K562 (cell line): ENCODE measurements around the gene KHDRBS2. TPM values are rescaled to one million over a fixed set of nuclear protein-coding genes. Genes with fewer than 3 reads are reported as not detected.

Experiments used
- ATAC-seq: fragments of 200-7000 bp; cut with Tn5 transposase; 3 replicates; pipeline ENCODE4 v1.9.1; 2020; ENCODE audit warnings: moderate library complexity
- BruUV-seq: library from RNA; stranded (reverse); fragments of 400-500 nt; replicated peaks from 2 replicates; lab custom pipeline; 2021; lab: Mats Ljungman, UMichigan
- CTCF ChIA-PET: fragments of 300-600 bp; formaldehyde crosslinking; extraction: SDS; loops from one replicate; lab custom pipeline; 2021; ENCODE audit warnings: low intra/inter-chr PET ratio; lab: Yijun Ruan, JAX
- POLR2A ChIA-PET: fragments of 300-600, 350-650 bp; sonication (Branson Sonifier 250); formaldehyde crosslinking; extraction: SDS; loops from one replicate; lab custom pipeline; 2021; ENCODE audit warnings: antibody characterized with exemption, inconsistent platforms; lab: Yijun Ruan, JAX
- DNase-seq, 4 experiments: peaks; one replicate each; pipeline versions ENCODE4 v3.0.0 to v3.0.0-alpha.2; 2011 to 2018; ENCODE audit warnings: low spot score in 3 of 4, mixed read lengths in 3 of 4; ENCODE audit errors: extremely low read depth in 1 of 4
- FAIRE-seq: peaks from 2 replicates; lab custom pipeline; 2011; peaks lifted over from hg19 to GRCh38; lab: Jason Lieb, UNC
- H2AFZ ChIP-seq: 2 replicates; pipeline ENCODE4 v1.6.0; 2011; ENCODE audit warnings: low read depth, low read length, control low read depth, inconsistent platforms
- H3K27ac ChIP-seq: fragments of 200-600 bp; 3 replicates; pipeline ENCODE4 v1.8.0; 2011; ENCODE audit warnings: low read depth, mild to moderate bottlenecking, control low read depth, inconsistent platforms, low read length, moderate library complexity, mixed read lengths; ENCODE audit errors: extremely low read depth
- H3K27me3 ChIP-seq, 2 experiments: fragments of 300-600 bp in 1 of 2; 2 replicates in 1 of 2; 3 replicates in 1 of 2; pipeline versions ENCODE4 v1.6.0 to v1.8.0; 2011; ENCODE audit warnings: inconsistent platforms in 2 of 2, low read length in 2 of 2, mild to moderate bottlenecking in 1 of 2, mixed read lengths in 1 of 2, moderate library complexity in 1 of 2; ENCODE audit not compliant: control insufficient read depth in 2 of 2, insufficient read depth in 2 of 2
- H3K36me3 ChIP-seq: fragments of 300-600 bp; 3 replicates; pipeline ENCODE4 v1.8.0; 2011; ENCODE audit warnings: mild to moderate bottlenecking, low read length, inconsistent platforms; ENCODE audit not compliant: control insufficient read depth, insufficient read depth
- H3K4me1 ChIP-seq, 2 experiments: fragments of 200-600 bp in 1 of 2; replicated peaks in 1 of 2; 2 replicates in 1 of 2; 3 replicates in 1 of 2; pipeline versions ENCODE4 v1.5.1 to v1.8.0; 2011; ENCODE audit warnings: inconsistent platforms in 2 of 2, low read length in 2 of 2, mild to moderate bottlenecking in 1 of 2, mixed read lengths in 1 of 2, moderate library complexity in 1 of 2; ENCODE audit not compliant: control insufficient read depth in 2 of 2, insufficient read depth in 2 of 2
- H3K4me2 ChIP-seq: 2 replicates; pipeline ENCODE4 v1.6.1; 2011; ENCODE audit warnings: low read length, control low read depth, inconsistent platforms, mixed read lengths; ENCODE audit not compliant: insufficient read depth
- H3K4me3 ChIP-seq: fragments of 200-600 bp; sonication (generic), shearing (Covaris generic); 2 replicates; pipeline ENCODE4 v1.5.1; 2016; ENCODE audit warnings: control low read depth, inconsistent platforms
- H3K79me2 ChIP-seq: fragments of 200-600 bp; 3 replicates; pipeline ENCODE4 v1.8.0; 2011; ENCODE audit warnings: low read length, inconsistent platforms; ENCODE audit not compliant: control insufficient read depth, insufficient read depth
- H3K9ac ChIP-seq, 2 experiments: 2 replicates each; pipeline versions ENCODE4 v1.6.0 to v1.6.1; 2011; ENCODE audit warnings: low read depth in 2 of 2, low read length in 2 of 2, control low read depth in 1 of 2, inconsistent platforms in 1 of 2, mild to moderate bottlenecking in 1 of 2, mixed read lengths in 1 of 2; ENCODE audit not compliant: insufficient read depth in 1 of 2
- H3K9me1 ChIP-seq: one replicate; pipeline ENCODE4 v1.6.0; 2011; ENCODE audit warnings: inconsistent platforms, mild to moderate bottlenecking, low read length, moderate library complexity; ENCODE audit not compliant: control insufficient read depth, insufficient read depth
- H3K9me3 ChIP-seq: replicated peaks from 2 replicates; pipeline ENCODE4 v1.5.1; 2011; ENCODE audit warnings: low read depth, low read length, inconsistent platforms; ENCODE audit not compliant: control insufficient read depth, insufficient read depth
- H4K20me1 ChIP-seq: replicated peaks from 2 replicates; pipeline ENCODE4 v1.6.1; 2011; ENCODE audit warnings: low read length, inconsistent platforms, mixed read lengths; ENCODE audit not compliant: control insufficient read depth, insufficient read depth
- CBX2 ChIP-seq: fragments of 200-600 bp; sonication (generic); IDR thresholded peaks from one replicate; pipeline ENCODE4 v1.6.1; 2012; ENCODE audit warnings: mild to moderate bottlenecking, low read length, inconsistent platforms; ENCODE audit not compliant: insufficient read depth, poor library complexity, severe bottlenecking
- CC2D1A ChIP-seq: fragments of 450-650 bp; IDR thresholded peaks from 2 replicates; pipeline ENCODE4 v1.6.1; 2017; ENCODE audit warnings: mild to moderate bottlenecking
- NFE2L1 ChIP-seq: fragments of 450-650 bp; IDR thresholded peaks from 2 replicates; pipeline ENCODE4 v1.6.1; 2016; ENCODE audit warnings: missing genetic modification characterization, low read depth, mild to moderate bottlenecking, missing compliant biosample characterization, moderate library complexity, borderline replicate concordance
- RBM22 ChIP-seq: fragments of 200-400 bp; formaldehyde crosslinking; IDR thresholded peaks from 2 replicates; pipeline ENCODE4 v1.6.1; 2018; ENCODE audit warnings: low read length, low read depth; ENCODE audit not compliant: poor library complexity, severe bottlenecking
- RHOXF2B ChIP-seq: fragments of 250-450 bp; sonication (Bioruptor Pico); conservative IDR thresholded peaks from 2 replicates; pipeline ENCODE4 v1.5.1; 2021
- TRIM28 ChIP-seq: fragments of 450-650 bp; IDR thresholded peaks from 2 replicates; pipeline ENCODE4 v1.6.1; 2017
- ZNF12 ChIP-seq: sonication (generic); formaldehyde crosslinking; IDR thresholded peaks from 2 replicates; pipeline ENCODE4 v1.4.0; 2020; ENCODE audit warnings: mild to moderate bottlenecking, missing genetic modification reagents
- WGBS: fragments of 100-300 bp; shearing (Covaris generic); methylation state at CpG from one replicate; pipeline ENCODE4 v1.1.6; 2016; ENCODE audit warnings: low coverage, mixed read lengths; ENCODE audit not compliant: insufficient coverage; ENCODE audit errors: missing lambda C conversion rate; 5-methylcytosine and 5-hydroxymethylcytosine counted together
- in situ Hi-C: fragments of 300-500 bp; cut with MboI; formaldehyde crosslinking; loops from 4 replicates; pipeline ENCODE4 v1.15.0; 2018; ENCODE audit warnings: inconsistent platforms, mixed read lengths
- intact Hi-C: fragments of 100-400 bp; cut with micrococcal nuclease; formaldehyde crosslinking; loops from 2 replicates; pipeline ENCODE4 v1.14.2; 2022
- polyA plus RNA-seq, 8 experiments: library from polyadenylated mRNA; depleted of rRNA in 4 of 8; stranded (reverse) in 5 of 8; unstranded in 3 of 8; fragments of >200 nt; fragmentation: Nextera tagmentation in 2 of 8; fragmentation: Illumina TruSeq in 1 of 8; extraction: Ambion mirVana in 2 of 8; extraction: Trizol in 1 of 8; gene quantifications; 2 replicates each; pipeline versions ENCODE4 v1.2.1 to v1.2.3, GENCODE V29; 2011 to 2014; ENCODE audit warnings: inconsistent platforms in 1 of 8, missing spikeins in 1 of 8
- total RNA-seq, 7 experiments: library from RNA; depleted of rRNA in 6 of 7; stranded (reverse); fragments of >200 nt in 6 of 7; fragmentation: Illumina TruSeq in 2 of 7; extraction: Trizol in 2 of 7; gene quantifications; 2 replicates each; pipeline versions ENCODE4 v1.2.1 to v1.2.3, GENCODE V29; 2011 to 2021; ENCODE audit warnings: low replicate concordance in 1 of 7
- TF ChIP-seq, protein P1 (sequence below): fragments of 250-450 bp; sonication (Bioruptor Pico); IDR thresholded peaks from 2 replicates; pipeline ENCODE4 v1.5.0; 2020; ENCODE audit warnings: mild to moderate bottlenecking

KHDRBS2 gene
- total and polyA plus RNA-seq, 9 of the 15 experiments (the other 6 are each of a cell fraction or from before 2014, with no cell fraction given) = not detected

DNA sequence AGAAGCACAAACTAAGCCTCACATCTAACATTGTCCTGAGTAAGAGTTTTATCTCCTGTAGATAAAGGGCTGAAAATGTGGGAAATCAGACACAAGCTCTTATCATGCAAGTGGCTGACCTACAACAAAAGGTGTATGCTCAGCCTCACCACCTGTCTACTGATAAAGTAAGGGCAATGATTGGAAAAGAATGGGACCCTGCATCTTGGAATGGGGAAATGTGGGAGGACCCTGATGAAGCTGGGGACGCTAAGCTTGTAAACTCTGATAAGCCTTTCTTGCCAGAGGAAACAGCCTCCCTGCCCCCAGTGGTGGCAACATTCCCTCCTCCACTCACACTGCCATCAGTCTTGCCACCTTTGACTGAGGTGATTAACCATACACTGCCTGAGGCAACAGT is 166.6 kb downstream of the KHDRBS2 start:
- H3K4me1 ChIP-seq = no peaks in the 10 kb centered on the region
- H3K27ac ChIP-seq = no peak overlapping the region
- no peaks in the 10 kb centered on the region for H3K79me2 ChIP-seq
- ATAC-seq (no peak), DNase-seq (no peak), FAIRE-seq (no peak)
- CTCF ChIA-PET = no interaction called here
- no TSS peak for BruUV-seq
- H4K20me1 ChIP-seq = no peaks in the 10 kb centered on the region
- no peak for TF ChIP-seq NFE2L1 (tag)
- TF ChIP-seq ZNF12 (CRISPR knock-in tag) = no peak
- TF ChIP-seq, protein P1, sequence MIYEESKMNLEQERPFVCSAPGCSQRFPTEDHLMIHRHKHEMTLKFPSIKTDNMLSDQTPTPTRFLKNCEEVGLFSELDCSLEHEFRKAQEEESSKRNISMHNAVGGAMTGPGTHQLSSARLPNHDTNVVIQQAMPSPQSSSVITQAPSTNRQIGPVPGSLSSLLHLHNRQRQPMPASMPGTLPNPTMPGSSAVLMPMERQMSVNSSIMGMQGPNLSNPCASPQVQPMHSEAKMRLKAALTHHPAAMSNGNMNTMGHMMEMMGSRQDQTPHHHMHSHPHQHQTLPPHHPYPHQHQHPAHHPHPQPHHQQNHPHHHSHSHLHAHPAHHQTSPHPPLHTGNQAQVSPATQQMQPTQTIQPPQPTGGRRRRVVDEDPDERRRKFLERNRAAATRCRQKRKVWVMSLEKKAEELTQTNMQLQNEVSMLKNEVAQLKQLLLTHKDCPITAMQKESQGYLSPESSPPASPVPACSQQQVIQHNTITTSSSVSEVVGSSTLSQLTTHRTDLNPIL = no peak
- no peak for TF ChIP-seq CC2D1A
- no peak for TF ChIP-seq RHOXF2B (CRISPR knock-in tag)
- no peak for TF ChIP-seq TRIM28
- TF ChIP-seq RBM22 = no peak
- no peak for TF ChIP-seq CBX2
- H3K27me3 ChIP-seq = no peaks in the 10 kb centered on the region
- in situ Hi-C loops = no loop called here
- H3K4me2 ChIP-seq = no peak overlapping the region
- no peak overlapping the region for H3K4me3 ChIP-seq
- no peaks in the 10 kb centered on the region for H3K9me1 ChIP-seq
- no peak overlapping the region for H2AFZ ChIP-seq
- H3K9ac ChIP-seq = no peak overlapping the region
- POLR2A ChIA-PET = no interaction called here
- H3K36me3 ChIP-seq = no peaks in the 10 kb centered on the region
- no peaks in the 10 kb centered on the region for H3K9me3 ChIP-seq
- WGBS = 0% methylated on average over 1 of the region's 1 CpG
- intact Hi-C loops = no loop called here
